HEK293 (cell line): Measurements from ENCODE around the gene TBC1D4.

Source experiments
- ZNF777 ChIP-seq: fragments of 450-650 bp; formaldehyde crosslinking; IDR thresholded peaks from 2 replicates; pipeline ENCODE4 v1.5.1; 2017; ENCODE audit warnings: missing biosample characterization, missing genetic modification characterization, borderline replicate concordance
- TF ChIP-seq, protein P1 (sequence below): fragments of 450-650 bp; formaldehyde crosslinking; conservative IDR thresholded peaks from 2 replicates; pipeline ENCODE4 v1.5.1; 2016; ENCODE audit warnings: low read depth, missing biosample characterization, missing genetic modification characterization
- TF ChIP-seq, protein P2 (sequence below): fragments of 450-650 bp; formaldehyde crosslinking; IDR thresholded peaks from 2 replicates; pipeline ENCODE4 v1.5.1; 2016; ENCODE audit warnings: missing biosample characterization, missing genetic modification characterization

DNA sequence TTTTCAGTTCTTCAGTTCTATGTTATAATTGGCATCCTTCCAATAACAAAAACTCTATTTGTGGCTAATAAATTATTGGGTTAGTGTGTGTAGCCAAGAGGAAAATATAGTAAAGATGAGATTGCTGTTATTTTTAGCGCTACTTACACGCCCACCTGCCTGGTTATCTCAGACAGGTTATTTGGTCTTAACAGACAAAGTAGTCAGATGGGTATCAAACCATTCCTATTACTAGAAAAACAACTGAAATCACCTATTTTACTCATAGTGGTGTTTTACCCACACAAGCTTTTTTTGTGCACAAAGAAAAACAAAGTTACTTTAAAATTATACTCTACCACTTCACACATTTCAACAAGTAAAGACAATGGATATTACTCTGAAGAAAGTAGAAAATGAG, 151.2 kb downstream of the TBC1D4 start:
- TF ChIP-seq, protein P1, sequence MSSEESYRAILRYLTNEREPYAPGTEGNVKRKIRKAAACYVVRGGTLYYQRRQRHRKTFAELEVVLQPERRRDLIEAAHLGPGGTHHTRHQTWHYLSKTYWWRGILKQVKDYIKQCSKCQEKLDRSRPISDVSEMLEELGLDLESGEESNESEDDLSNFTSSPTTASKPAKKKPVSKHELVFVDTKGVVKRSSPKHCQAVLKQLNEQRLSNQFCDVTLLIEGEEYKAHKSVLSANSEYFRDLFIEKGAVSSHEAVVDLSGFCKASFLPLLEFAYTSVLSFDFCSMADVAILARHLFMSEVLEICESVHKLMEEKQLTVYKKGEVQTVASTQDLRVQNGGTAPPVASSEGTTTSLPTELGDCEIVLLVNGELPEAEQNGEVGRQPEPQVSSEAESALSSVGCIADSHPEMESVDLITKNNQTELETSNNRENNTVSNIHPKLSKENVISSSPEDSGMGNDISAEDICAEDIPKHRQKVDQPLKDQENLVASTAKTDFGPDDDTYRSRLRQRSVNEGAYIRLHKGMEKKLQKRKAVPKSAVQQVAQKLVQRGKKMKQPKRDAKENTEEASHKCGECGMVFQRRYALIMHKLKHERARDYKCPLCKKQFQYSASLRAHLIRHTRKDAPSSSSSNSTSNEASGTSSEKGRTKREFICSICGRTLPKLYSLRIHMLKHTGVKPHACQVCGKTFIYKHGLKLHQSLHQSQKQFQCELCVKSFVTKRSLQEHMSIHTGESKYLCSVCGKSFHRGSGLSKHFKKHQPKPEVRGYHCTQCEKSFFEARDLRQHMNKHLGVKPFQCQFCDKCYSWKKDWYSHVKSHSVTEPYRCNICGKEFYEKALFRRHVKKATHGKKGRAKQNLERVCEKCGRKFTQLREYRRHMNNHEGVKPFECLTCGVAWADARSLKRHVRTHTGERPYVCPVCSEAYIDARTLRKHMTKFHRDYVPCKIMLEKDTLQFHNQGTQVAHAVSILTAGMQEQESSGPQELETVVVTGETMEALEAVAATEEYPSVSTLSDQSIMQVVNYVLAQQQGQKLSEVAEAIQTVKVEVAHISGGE (tag by site-specific recombination), result no peak
- no peak for TF ChIP-seq ZNF777
- TF ChIP-seq, protein P2, sequence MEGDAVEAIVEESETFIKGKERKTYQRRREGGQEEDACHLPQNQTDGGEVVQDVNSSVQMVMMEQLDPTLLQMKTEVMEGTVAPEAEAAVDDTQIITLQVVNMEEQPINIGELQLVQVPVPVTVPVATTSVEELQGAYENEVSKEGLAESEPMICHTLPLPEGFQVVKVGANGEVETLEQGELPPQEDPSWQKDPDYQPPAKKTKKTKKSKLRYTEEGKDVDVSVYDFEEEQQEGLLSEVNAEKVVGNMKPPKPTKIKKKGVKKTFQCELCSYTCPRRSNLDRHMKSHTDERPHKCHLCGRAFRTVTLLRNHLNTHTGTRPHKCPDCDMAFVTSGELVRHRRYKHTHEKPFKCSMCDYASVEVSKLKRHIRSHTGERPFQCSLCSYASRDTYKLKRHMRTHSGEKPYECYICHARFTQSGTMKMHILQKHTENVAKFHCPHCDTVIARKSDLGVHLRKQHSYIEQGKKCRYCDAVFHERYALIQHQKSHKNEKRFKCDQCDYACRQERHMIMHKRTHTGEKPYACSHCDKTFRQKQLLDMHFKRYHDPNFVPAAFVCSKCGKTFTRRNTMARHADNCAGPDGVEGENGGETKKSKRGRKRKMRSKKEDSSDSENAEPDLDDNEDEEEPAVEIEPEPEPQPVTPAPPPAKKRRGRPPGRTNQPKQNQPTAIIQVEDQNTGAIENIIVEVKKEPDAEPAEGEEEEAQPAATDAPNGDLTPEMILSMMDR (tag by site-specific recombination), result no peak
